ENCODE results near the gene ANGPTL5. TPM values are rescaled to one million over a fixed set of nuclear protein-coding genes. Genes with fewer than 3 reads are reported as not detected.

The ANGPTL5 gene
- total RNA-seq, 2 experiments from 2014 or later = not detected

DNA sequence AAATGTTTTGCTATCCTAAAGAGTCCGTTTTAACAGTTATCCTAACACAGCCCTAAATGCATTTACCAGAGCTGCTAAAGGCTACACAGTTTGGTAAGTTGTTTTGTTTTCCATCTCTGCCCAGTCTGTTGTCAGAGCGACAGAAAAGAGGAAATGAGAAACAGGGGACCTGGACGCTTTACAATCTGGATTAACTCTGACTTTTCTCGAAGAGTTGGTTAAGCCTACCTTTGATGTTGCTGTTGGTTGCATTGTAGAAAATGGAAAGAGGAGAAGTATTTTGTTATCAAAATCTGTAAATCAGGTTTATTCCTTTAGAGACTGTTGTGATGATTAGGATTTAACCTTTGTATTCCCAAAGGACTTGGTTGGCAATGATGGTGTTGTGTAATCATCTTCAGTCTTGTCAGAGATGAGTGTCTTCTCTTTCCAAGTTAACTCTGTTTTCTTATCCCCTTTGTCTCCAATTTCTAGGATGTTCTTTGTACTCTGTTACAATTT is 481 bp downstream of the ANGPTL5 start:
- CTCF ChIA-PET = interaction anchor here (1.3 to 1.4 kb wide), 2 partner anchors 11 to 54 kb away, joined by 5 to 6 read pairs; no protein-coding TSS in a partner anchor
- no peak for ATAC-seq
- Mint-ChIP-seq H3K27ac (peak overlapping the region; percentile 77), H3K4me3 (peak overlapping the region; percentile 89), H3K36me3 (no peaks in the 10 kb centered on the region), H3K27me3 (no peaks in the 10 kb centered on the region), H3K4me1 (peaks cover 22% of the 10 kb centered on the region), H3K9me3 (ENCODE audit: low read depth) (no peaks in the 10 kb centered on the region)
- DNase-seq = no peak

DNA sequence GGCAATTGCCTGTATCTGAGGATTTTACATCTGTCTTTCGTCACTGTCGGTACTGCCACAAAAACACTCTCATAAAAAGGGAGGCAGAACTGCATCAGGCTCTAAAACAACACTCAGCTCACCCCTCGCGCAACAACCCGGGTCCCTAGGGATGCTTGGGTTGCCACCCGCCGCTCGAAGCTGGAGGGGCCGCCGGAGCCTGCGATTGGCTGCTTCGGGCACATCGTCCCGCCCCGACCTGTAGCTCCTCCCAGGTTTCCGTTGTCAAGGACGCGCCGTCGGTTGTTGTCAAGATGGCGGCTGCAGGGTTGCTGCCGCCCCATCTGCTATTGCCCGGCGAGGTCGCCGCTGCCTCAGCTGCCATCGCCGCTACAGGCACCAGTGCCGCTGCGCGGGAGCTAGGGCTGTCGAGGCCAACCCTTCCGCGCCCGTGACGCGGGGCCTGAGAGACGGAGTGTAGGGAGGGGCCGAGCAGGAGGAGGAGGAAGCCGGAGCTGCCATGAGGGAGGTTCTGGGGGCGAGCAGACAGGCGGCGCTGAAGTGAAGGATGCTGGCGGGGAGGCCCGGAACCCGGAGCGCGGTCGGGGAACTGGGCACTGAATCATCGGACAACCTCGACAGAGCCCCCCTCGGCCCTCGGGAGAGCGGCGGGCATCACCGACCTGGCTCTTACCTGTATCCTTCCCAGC is 1.4 kb downstream of the ANGPTL5 start, which contains the start of gene CEP126:
TSS of gene CEP126 (plus strand) at position 273 of the 689 bp plus-strand sequence. CDS start at position 548, 275 bp downstream.
- DNase-seq = peak; percentile 96
- CTCF ChIA-PET = interaction anchor here (1.0 to 1.4 kb wide), 4 partner anchors 10 to 93 kb away, joined by 3 to 7 read pairs (median 6); no protein-coding TSS in a partner anchor
- Mint-ChIP-seq H3K27ac (peak within 1 kb of the TSS; percentile 77), H3K4me3 (peak within 1 kb of the TSS; percentile 89), H3K27me3 (peaks cover 3% of the 10 kb centered on the region), H3K36me3 (no peaks in the 10 kb centered on the region), H3K4me1 (peaks cover 22% of the 10 kb centered on the region), H3K9me3 (ENCODE audit: low read depth) (no peaks in the 10 kb centered on the region)
- peak; percentile 97 for ATAC-seq

DNA sequence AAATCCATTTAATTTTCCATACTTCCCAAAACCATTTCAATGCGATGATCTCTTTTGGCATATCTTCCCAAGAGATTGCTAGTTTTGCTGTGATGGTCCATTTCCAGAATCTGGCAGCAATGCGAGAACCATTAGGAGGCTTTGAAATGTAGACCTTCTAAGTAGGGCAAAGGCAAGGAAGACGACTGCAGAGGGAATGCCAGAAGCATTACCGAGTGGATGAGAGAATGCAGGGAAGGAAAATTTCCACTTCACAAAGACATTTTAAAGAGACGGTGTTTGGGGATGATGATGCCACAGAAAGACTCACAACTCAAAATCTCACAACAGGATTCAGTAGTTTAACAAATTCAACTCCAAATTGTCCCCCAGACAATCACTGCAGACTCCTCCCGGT is 2.0 kb downstream of the ANGPTL5 start:
- H3K4me1 Mint-ChIP-seq = peaks cover 22% of the 10 kb centered on the region
- no peak for ATAC-seq
- H3K4me3 Mint-ChIP-seq = peak overlapping the region; percentile 89
- DNase-seq = no peak
- peaks cover 3% of the 10 kb centered on the region for H3K27me3 Mint-ChIP-seq
- H3K9me3 Mint-ChIP-seq (ENCODE audit: low read depth) = no peaks in the 10 kb centered on the region
- H3K36me3 Mint-ChIP-seq = no peaks in the 10 kb centered on the region
- CTCF ChIA-PET = interaction anchor here (1.0 to 1.4 kb wide), 3 partner anchors 10 to 93 kb away, joined by 3 to 7 read pairs (median 6); no protein-coding TSS in a partner anchor
- no peak overlapping the region for H3K27ac Mint-ChIP-seq

DNA sequence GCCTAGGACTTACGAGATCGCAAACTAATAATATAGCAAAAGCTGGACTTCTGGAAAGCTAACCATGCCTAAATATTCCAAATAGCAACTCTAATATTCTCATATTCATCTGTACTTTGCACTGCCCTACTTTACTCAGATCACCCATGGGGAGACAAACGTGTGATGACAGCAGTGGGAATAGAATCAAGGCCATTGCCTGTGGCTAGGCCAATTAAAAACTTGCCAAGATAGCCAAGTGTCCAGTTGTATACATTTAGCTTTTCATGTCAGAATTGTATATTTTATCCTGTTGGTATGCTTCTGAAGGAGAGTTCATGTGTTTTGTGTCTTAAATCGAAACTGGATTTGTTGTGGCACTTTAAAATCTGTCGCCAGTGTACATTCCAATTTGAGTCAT is 2.7 kb downstream of the ANGPTL5 start:
- no peak for ATAC-seq
- Mint-ChIP-seq H3K27ac (no peak overlapping the region), H3K4me1 (peaks cover 22% of the 10 kb centered on the region), H3K4me3 (no peak overlapping the region), H3K9me3 (ENCODE audit: low read depth) (no peaks in the 10 kb centered on the region), H3K36me3 (no peaks in the 10 kb centered on the region), H3K27me3 (peaks cover 3% of the 10 kb centered on the region)
- no peak for DNase-seq
- CTCF ChIA-PET = no interaction called here

DNA sequence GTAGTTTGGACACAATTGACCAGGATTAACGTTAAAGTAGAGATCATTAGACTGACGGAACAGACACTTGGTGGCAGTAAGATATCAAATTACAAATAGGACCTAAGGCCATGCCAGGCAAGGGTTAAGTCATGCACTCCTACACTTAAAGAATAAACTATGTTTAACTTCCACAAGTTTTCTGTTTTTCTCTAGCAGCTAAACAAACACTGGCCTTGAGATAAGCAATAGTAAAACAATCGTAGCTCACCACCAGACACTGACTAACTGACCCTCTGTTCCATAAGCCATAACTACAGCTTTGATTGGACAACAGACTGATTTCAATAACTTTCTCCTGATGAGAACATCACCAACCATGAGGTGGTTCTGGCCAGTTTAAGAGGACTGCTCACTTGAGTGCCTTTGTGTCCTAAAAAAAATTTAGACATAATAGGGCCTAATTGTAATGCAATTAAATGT is 3.5 kb downstream of the ANGPTL5 start:
- Mint-ChIP-seq H3K4me3 (no peak overlapping the region), H3K4me1 (peaks cover 22% of the 10 kb centered on the region), H3K36me3 (no peaks in the 10 kb centered on the region), H3K9me3 (ENCODE audit: low read depth) (no peaks in the 10 kb centered on the region), H3K27me3 (peaks cover 3% of the 10 kb centered on the region), H3K27ac (no peak overlapping the region)
- ATAC-seq = no peak
- no peak for DNase-seq
- CTCF ChIA-PET = no interaction called here

DNA sequence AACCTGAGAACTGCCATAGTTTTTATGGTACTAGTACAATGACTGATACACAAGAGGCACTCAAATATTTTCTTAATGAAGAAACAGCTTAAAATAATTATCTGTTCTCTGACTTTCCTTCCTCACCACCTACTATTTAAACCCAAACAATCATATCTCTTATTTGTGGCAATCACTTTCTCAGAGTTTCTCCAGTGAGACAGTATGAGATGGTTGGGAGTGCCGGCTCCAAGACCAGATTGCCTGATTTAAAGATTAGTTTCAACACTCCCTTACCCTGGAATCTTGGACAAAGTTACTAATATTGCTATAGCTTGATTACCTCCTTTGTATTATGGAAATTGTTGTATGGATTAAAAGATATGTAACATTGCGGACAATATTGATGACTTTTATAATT is 7.2 kb downstream of the ANGPTL5 start:
- no peak overlapping the region for H3K4me3 Mint-ChIP-seq
- CTCF ChIA-PET = no interaction called here
- no peak overlapping the region for H3K27ac Mint-ChIP-seq
- H3K4me1 Mint-ChIP-seq = peaks cover 2% of the 10 kb centered on the region
- H3K9me3 Mint-ChIP-seq (ENCODE audit: low read depth) = no peaks in the 10 kb centered on the region
- no peaks in the 10 kb centered on the region for H3K36me3 Mint-ChIP-seq
- H3K27me3 Mint-ChIP-seq = peaks cover 10% of the 10 kb centered on the region
- ATAC-seq = no peak
- no peak for DNase-seq

DNA sequence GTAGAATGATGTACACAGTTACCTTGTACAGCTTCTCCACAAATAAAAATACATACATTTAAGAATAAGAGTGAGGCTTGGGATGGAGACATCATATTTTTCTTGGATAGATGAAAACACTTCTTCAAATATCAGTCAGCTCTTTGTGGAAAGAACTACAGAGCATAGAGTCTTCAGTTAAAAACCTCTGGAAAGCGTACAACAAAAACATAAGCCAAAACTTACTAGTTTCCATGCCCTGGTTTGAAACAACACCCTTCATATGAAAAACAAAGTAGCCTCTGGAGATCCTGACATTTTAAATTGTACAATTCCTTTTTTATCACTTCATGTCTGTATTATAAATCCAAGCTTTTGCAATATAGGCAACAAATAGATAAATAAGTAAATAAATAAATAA is 8.5 kb downstream of the ANGPTL5 start:
- ATAC-seq = no peak
- Mint-ChIP-seq H3K27ac (no peak overlapping the region), H3K27me3 (peaks cover 19% of the 10 kb centered on the region), H3K36me3 (no peaks in the 10 kb centered on the region), H3K4me1 (no peaks in the 10 kb centered on the region), H3K4me3 (no peak overlapping the region), H3K9me3 (ENCODE audit: low read depth) (no peaks in the 10 kb centered on the region)
- DNase-seq = no peak
- CTCF ChIA-PET = interaction anchor here (0.8 to 1.3 kb wide), 2 partner anchors 13 to 47 kb away, joined by 3 read pairs; no protein-coding TSS in a partner anchor

DNA sequence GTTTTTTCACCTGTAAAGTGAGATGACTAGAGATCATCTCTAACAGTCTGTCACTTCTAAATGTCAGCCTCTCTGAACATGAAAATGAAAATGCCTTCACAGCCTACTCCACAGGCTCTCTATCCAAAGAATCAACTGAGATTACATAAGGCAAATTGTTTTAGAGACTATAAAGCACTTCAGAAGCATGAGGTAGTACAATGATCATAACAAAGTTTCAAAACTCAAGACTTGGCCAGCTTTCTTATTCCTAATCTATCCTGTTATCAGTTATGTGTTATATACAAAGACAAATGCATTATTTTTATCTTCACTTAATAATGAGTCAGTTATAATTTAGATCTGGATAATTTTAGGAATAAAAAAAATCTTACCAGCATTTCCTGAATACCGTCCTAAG is 21.8 kb downstream of the ANGPTL5 start:
- H3K36me3 Mint-ChIP-seq = no peaks in the 10 kb centered on the region
- H3K27ac Mint-ChIP-seq = no peak overlapping the region
- ATAC-seq = no peak
- CTCF ChIA-PET = interaction anchor here (1.3 kb wide), 1 partner anchor 13 kb away, joined by 3 read pairs; no protein-coding TSS in a partner anchor
- no peaks in the 10 kb centered on the region for H3K4me1 Mint-ChIP-seq
- no peak overlapping the region for H3K4me3 Mint-ChIP-seq
- no peaks in the 10 kb centered on the region for H3K9me3 Mint-ChIP-seq (ENCODE audit: low read depth)
- no peak for DNase-seq
- H3K27me3 Mint-ChIP-seq = peaks cover 20% of the 10 kb centered on the region

DNA sequence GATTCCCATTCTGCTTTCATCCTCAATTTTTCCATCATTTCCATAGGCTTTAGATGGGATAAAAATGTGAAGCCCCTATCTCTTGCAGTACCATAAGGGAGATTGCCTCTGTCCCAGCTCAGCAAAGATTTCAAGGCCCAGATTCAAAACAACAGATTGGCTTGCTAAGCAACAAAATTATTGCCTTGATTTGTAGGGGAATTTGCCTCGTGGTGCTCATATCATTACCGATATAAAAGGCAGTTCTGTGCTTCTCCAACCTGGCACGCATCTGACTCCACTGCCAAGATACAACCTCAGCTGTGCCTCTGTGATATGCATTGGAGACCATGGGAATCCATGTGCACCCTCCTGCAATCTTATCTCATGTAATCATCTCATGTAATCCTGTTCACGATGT is 26.6 kb downstream of the ANGPTL5 start:
- CTCF ChIA-PET = no interaction called here
- H3K4me3 Mint-ChIP-seq = no peak overlapping the region
- no peaks in the 10 kb centered on the region for H3K36me3 Mint-ChIP-seq
- peaks cover 4% of the 10 kb centered on the region for H3K27me3 Mint-ChIP-seq
- no peak for ATAC-seq
- H3K4me1 Mint-ChIP-seq = no peaks in the 10 kb centered on the region
- H3K9me3 Mint-ChIP-seq (ENCODE audit: low read depth) = no peaks in the 10 kb centered on the region
- H3K27ac Mint-ChIP-seq = no peak overlapping the region
- no peak for DNase-seq

DNA sequence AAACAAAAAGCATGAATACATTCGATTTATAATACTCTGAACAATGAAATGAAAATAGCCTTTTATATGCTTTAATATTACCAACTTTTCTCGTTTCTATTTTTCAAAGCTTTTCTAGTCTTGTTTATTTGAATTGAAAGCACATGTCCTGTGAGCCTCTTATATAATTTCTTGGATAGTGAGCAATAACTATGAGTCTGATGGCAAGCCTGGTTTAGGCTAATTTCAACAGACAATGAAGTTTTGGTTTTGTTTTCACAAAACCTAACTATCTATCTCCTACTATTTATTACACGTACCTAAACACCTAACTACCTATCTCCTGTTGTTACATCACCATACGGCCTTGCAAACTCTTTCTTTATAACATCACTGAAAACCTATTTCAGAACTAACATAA is 30.7 kb downstream of the ANGPTL5 start:
- DNase-seq = no peak
- no peak for ATAC-seq
- Mint-ChIP-seq H3K36me3 (no peaks in the 10 kb centered on the region), H3K9me3 (ENCODE audit: low read depth) (no peaks in the 10 kb centered on the region), H3K27ac (no peak overlapping the region), H3K27me3 (peaks cover 8% of the 10 kb centered on the region), H3K4me3 (no peak overlapping the region), H3K4me1 (no peaks in the 10 kb centered on the region)
- CTCF ChIA-PET = interaction anchor here (2.2 kb wide), 1 partner anchor 25 kb away, joined by 4 read pairs; no protein-coding TSS in a partner anchor

DNA sequence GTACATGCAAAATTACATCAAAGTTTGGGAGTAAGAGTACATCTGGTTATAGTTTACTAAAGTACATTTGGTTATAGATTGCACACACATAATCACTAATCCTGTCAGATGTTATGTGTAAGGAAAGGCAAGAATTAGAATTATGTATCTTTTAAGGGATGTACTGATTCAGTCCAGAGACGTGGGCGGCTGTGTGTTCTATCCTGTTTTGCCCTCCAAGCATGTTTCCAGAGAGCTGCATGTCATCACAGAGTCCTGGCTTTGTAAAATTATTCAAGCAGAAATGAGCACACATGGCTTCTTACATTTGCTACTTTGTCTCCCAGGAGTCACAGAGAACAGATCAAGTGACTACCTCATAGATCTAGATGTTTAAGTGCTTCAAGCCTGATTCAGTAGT is 34.7 kb downstream of the ANGPTL5 start:
- no peak for ATAC-seq
- no peak overlapping the region for H3K4me3 Mint-ChIP-seq
- no peak for DNase-seq
- no peaks in the 10 kb centered on the region for H3K9me3 Mint-ChIP-seq (ENCODE audit: low read depth)
- no peak overlapping the region for H3K27ac Mint-ChIP-seq
- H3K27me3 Mint-ChIP-seq = peaks cover 8% of the 10 kb centered on the region
- CTCF ChIA-PET = no interaction called here
- H3K4me1 Mint-ChIP-seq = no peaks in the 10 kb centered on the region
- no peaks in the 10 kb centered on the region for H3K36me3 Mint-ChIP-seq

DNA sequence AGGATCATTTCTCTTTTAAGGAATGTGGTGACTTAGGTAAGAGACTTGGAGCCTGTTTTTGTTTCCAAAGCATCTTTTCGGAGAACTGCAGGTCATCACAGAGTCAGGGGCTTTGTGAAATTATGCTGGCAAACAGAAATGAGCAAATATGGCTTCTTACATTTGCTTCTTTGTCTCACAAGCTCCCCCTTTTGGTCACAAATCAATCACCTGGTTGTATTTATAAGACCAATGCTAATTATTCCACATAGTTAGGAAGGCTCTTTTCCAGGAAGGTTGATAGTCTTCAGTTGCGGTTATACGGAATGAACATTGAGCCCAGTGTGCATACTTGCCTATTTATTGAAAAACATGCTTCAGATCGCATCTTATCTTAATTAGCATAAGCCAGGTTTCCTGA is 36.1 kb downstream of the ANGPTL5 start:
- Mint-ChIP-seq H3K4me1 (no peaks in the 10 kb centered on the region), H3K4me3 (no peak overlapping the region), H3K36me3 (no peaks in the 10 kb centered on the region), H3K27ac (no peak overlapping the region), H3K27me3 (peaks cover 8% of the 10 kb centered on the region), H3K9me3 (ENCODE audit: low read depth) (no peaks in the 10 kb centered on the region)
- CTCF ChIA-PET = interaction anchor here (0.7 to 1.0 kb wide), 2 partner anchors 14 to 19 kb away, joined by 4 read pairs; no protein-coding TSS in a partner anchor
- ATAC-seq (no peak), DNase-seq (no peak)

DNA sequence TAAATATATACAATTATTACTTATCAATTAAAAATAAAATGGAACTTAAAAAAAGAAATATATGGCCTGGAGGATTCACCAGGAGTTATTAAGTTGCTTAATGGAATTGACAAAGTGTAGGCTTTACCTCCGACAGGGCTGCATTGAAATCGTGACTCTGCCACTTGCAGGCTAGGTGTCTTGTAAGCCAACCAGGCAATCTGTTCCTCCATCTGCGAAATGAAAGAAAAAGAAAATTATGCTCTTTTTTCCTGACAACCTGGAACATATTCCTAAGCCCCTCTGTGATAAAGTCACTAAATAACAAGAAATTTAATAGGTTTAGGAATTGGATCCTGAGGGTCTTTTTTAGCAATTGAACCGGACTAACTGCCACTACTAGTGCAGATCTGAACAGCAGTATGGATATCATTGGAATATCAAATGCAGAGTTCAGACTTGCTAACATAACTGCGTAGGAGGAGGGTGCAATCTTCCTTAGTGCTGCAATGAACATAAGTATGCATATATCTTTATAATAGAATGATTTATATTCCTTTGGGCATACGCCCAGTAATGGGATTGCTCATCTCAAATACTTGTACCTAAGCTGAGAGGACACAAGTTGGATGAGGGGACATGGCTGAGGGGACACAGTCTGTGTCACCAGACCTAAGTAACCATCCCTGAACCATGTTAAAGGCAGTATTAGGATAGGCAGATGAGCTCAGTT is 44.0 kb downstream of the ANGPTL5 start:
- Mint-ChIP-seq H3K9me3 (ENCODE audit: low read depth) (no peaks in the 10 kb centered on the region), H3K4me1 (no peaks in the 10 kb centered on the region), H3K36me3 (no peaks in the 10 kb centered on the region), H3K4me3 (no peak overlapping the region), H3K27ac (no peak overlapping the region), H3K27me3 (peaks cover 5% of the 10 kb centered on the region)
- CTCF ChIA-PET = no interaction called here
- ATAC-seq = no peak
- DNase-seq = no peak

All from activated CD8-positive, alpha-beta memory T cell treated with anti-CD3 and anti-CD28 coated beads, Interleukin-2, amount 10 ng/mL, durations not matched to agents 7 days and 5 days (primary cell).